Motor neuron (in vitro differentiated cells): ENCODE measurements around the gene MUC5AC. TPM values are rescaled to one million over a fixed set of nuclear protein-coding genes. Genes with fewer than 3 reads are reported as not detected.

Experiments used
- total RNA-seq, 8 experiments: library from RNA; unstranded; fragments of 300-600 nt; gene quantifications; 2 replicates each; pipeline versions ENCODE4 v1.2.3 to v1.2.4, GENCODE V29; 2022

The MUC5AC gene
- total RNA-seq, 8 experiments from 2014 or later = under 0.01 to 0.57 (median 0.20) TPM

Other genes with a start within 250 kb of the MUC5AC start
- gene CHID1, start 247.1 kb upstream of the MUC5AC start, total RNA-seq = 10 to 100 TPM; 48.5 to 96.3 (median 66.8) TPM
- 10 to 100 TPM; 31.3 to 78.4 (median 45.8) TPM for gene AP2A2, start 232.1 kb upstream of the MUC5AC start, total RNA-seq
- gene MUC6, start 121.2 kb upstream of the MUC5AC start, total RNA-seq = 1 to 10 TPM in 3 of 8 experiments, under 1 TPM in 5; under 0.01 to 1.9 (median 0.82) TPM
- gene MUC2, start 83.1 kb upstream of the MUC5AC start, total RNA-seq = 1 to 10 TPM in 3 of 8 experiments, under 1 TPM in 4, not detected in 1; 0.05 to 2.3 (median 0.67) TPM
- 1 to 10 TPM in 4 of 8 experiments, under 1 TPM in 4; under 0.01 to 4.7 (median 0.85) TPM for gene MUC5B, start 65.1 kb downstream of the MUC5AC start, total RNA-seq
- gene TOLLIP, start 151.7 kb downstream of the MUC5AC start, total RNA-seq = 10 to 100 TPM; 11.5 to 27.5 (median 21.1) TPM
- gene BRSK2, start 232.0 kb downstream of the MUC5AC start, total RNA-seq = 10 to 100 TPM in 5 of 8 experiments, 1 to 10 TPM in 2, under 1 TPM in 1; 0.77 to 54.6 (median 25.1) TPM